Panc1 (cell line): ENCODE results near the gene ZNF664. TPM values are rescaled to one million over a fixed set of nuclear protein-coding genes. Genes with fewer than 3 reads are reported as not detected.

ENCODE experiments used
- ATAC-seq: fragments of 200-7000 bp; cut with Tn5 transposase; 2 replicates; pipeline ENCODE4 v1.9.1; 2020; ENCODE audit warnings: mild to moderate bottlenecking, moderate library complexity
- BruUV-seq: library from RNA; stranded (reverse); fragments of 400-500 nt; replicated peaks from 2 replicates; lab custom pipeline; 2021; lab: Mats Ljungman, UMichigan
- CTCF ChIA-PET: fragments of 300-600 bp; sonication (Branson Sonifier 250); formaldehyde crosslinking; loops from one replicate; lab custom pipeline; 2022; ENCODE audit warnings: antibody characterized with exemption; lab: Charles Lee
- POLR2A ChIA-PET: fragments of 300-600 bp; sonication (Branson Sonifier 250); formaldehyde crosslinking; loops from one replicate; lab custom pipeline; 2022; ENCODE audit warnings: antibody characterized with exemption; lab: Charles Lee
- DNase-seq: peaks from one replicate; pipeline ENCODE4 v3.0.0-alpha.2; 2010; ENCODE audit warnings: low read depth, low spot score
- H3K27ac ChIP-seq: 2 replicates; pipeline ENCODE4 v1.5.1; 2011; ENCODE audit warnings: mild to moderate bottlenecking, low read length, inconsistent platforms
- H3K27me3 ChIP-seq: fragments of 200-500 bp; sonication (Bioruptor generic); 2 replicates; pipeline ENCODE4 v1.6.0; 2014; ENCODE audit warnings: low read length, inconsistent platforms; ENCODE audit not compliant: control insufficient read depth, insufficient read depth
- H3K36me3 ChIP-seq: fragments of 200-500 bp; sonication (Bioruptor generic); 2 replicates; pipeline ENCODE4 v1.5.1; 2014; ENCODE audit warnings: inconsistent platforms, mild to moderate bottlenecking, low read length, moderate library complexity; ENCODE audit not compliant: control insufficient read depth, insufficient read depth
- H3K4me1 ChIP-seq: 2 replicates; pipeline ENCODE4 v1.5.1; 2011; ENCODE audit warnings: inconsistent platforms, mild to moderate bottlenecking, low read length, moderate library complexity; ENCODE audit not compliant: control insufficient read depth, insufficient read depth
- H3K4me3 ChIP-seq, 2 experiments: 2 replicates each; pipeline ENCODE4 v1.5.1; 2011 to 2012; ENCODE audit warnings: low read depth in 2 of 2, low read length in 2 of 2, mild to moderate bottlenecking in 2 of 2, inconsistent platforms in 1 of 2, moderate library complexity in 1 of 2
- H3K9me3 ChIP-seq: fragments of 200-500 bp; sonication (Bioruptor generic); 2 replicates; pipeline ENCODE4 v1.5.1; 2014; ENCODE audit warnings: low read depth, mild to moderate bottlenecking, inconsistent platforms, low read length, moderate library complexity; ENCODE audit not compliant: control insufficient read depth, insufficient read depth
- POLR2AphosphoS5 ChIP-seq: IDR thresholded peaks from 2 replicates; pipeline ENCODE4 v1.6.1; 2012; ENCODE audit warnings: mild to moderate bottlenecking, low read depth, low read length, moderate library complexity
- SIN3A ChIP-seq: IDR thresholded peaks from 2 replicates; pipeline ENCODE4 v1.6.1; 2012; ENCODE audit warnings: low read depth, mild to moderate bottlenecking, low read length, moderate library complexity, borderline replicate concordance; ENCODE audit not compliant: insufficient read depth
- TCF7L2 ChIP-seq: IDR thresholded peaks from 2 replicates; pipeline ENCODE4 v1.6.1; 2011; ENCODE audit warnings: mild to moderate bottlenecking, low read depth, low read length, inconsistent platforms
- in situ Hi-C: cut with HindIII; loops from 2 replicates; pipeline ENCODE4 v1.10.0; 2016; ENCODE audit warnings: low sequenced_read_pairs, low pct_unique_long_range_greater_than_20kb
- intact Hi-C: fragments of 100-400 bp; cut with micrococcal nuclease; formaldehyde crosslinking; loops from one replicate; pipeline ENCODE4 v1.10.0; 2022; ENCODE audit not compliant: unreplicated experiment
- total RNA-seq: library from RNA; stranded (reverse); gene quantifications from one replicate; pipeline ENCODE4 v1.2.1, GENCODE V29; 2021; ENCODE audit not compliant: unreplicated experiment
- TF ChIP-seq, protein P1 (sequence below): fragments of 450-650 bp; IDR thresholded peaks from 2 replicates; pipeline ENCODE4 v1.5.1; 2017; ENCODE audit warnings: mild to moderate bottlenecking
- TF ChIP-seq, protein P2 (sequence below), 2 experiments: IDR thresholded peaks; 2 replicates each; pipeline ENCODE4 v1.6.1; 2011 to 2012; ENCODE audit warnings: low read depth in 2 of 2, control low read depth in 1 of 2, low read length in 1 of 2, mild to moderate bottlenecking in 1 of 2, moderate library complexity in 1 of 2; ENCODE audit not compliant: insufficient read depth in 1 of 2

ZNF664 gene
- total RNA-seq, 1 experiment from 2014 or later = 115 TPM

DNA sequence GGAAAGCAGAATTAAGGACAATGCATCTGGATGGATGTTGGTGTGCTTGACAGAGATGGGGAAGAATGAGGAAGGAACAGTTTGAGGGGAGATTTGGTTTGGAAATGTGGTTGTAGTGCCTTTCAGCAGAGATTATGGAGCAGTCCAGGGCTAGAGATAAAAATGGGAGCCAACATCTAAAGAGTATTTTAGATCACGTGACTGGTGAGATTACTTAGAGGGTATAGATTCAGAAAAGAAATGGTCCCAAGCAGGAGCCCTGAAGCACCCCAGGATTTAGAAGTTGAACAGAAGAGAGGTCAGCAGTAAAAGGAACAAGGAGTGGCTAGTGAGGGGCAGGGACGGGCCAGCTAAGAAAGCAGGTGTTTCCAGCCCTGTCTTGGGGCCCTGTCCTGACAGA lies 29.6 kb downstream of the ZNF664 start:
- no TSS peak for BruUV-seq
- TF ChIP-seq, protein P1, sequence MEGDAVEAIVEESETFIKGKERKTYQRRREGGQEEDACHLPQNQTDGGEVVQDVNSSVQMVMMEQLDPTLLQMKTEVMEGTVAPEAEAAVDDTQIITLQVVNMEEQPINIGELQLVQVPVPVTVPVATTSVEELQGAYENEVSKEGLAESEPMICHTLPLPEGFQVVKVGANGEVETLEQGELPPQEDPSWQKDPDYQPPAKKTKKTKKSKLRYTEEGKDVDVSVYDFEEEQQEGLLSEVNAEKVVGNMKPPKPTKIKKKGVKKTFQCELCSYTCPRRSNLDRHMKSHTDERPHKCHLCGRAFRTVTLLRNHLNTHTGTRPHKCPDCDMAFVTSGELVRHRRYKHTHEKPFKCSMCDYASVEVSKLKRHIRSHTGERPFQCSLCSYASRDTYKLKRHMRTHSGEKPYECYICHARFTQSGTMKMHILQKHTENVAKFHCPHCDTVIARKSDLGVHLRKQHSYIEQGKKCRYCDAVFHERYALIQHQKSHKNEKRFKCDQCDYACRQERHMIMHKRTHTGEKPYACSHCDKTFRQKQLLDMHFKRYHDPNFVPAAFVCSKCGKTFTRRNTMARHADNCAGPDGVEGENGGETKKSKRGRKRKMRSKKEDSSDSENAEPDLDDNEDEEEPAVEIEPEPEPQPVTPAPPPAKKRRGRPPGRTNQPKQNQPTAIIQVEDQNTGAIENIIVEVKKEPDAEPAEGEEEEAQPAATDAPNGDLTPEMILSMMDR = no peak
- TF ChIP-seq, protein P2, sequence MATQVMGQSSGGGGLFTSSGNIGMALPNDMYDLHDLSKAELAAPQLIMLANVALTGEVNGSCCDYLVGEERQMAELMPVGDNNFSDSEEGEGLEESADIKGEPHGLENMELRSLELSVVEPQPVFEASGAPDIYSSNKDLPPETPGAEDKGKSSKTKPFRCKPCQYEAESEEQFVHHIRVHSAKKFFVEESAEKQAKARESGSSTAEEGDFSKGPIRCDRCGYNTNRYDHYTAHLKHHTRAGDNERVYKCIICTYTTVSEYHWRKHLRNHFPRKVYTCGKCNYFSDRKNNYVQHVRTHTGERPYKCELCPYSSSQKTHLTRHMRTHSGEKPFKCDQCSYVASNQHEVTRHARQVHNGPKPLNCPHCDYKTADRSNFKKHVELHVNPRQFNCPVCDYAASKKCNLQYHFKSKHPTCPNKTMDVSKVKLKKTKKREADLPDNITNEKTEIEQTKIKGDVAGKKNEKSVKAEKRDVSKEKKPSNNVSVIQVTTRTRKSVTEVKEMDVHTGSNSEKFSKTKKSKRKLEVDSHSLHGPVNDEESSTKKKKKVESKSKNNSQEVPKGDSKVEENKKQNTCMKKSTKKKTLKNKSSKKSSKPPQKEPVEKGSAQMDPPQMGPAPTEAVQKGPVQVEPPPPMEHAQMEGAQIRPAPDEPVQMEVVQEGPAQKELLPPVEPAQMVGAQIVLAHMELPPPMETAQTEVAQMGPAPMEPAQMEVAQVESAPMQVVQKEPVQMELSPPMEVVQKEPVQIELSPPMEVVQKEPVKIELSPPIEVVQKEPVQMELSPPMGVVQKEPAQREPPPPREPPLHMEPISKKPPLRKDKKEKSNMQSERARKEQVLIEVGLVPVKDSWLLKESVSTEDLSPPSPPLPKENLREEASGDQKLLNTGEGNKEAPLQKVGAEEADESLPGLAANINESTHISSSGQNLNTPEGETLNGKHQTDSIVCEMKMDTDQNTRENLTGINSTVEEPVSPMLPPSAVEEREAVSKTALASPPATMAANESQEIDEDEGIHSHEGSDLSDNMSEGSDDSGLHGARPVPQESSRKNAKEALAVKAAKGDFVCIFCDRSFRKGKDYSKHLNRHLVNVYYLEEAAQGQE (IDR thresholded peaks at IDR 0.05; ENCODE audit: insufficient read depth in 1 of 2, low read depth in 2 of 2, low read length in 1 of 2) = no peak
- no peak for TF ChIP-seq POLR2AphosphoS5
- TF ChIP-seq TCF7L2 = no peak
- TF ChIP-seq SIN3A = no peak
- DNase-seq (no peak), ATAC-seq (no peak)
- Histone ChIP-seq H3K9me3 (no peaks in the 10 kb centered on the region), H3K27me3 (no peaks in the 10 kb centered on the region), H3K4me1 (no peaks in the 10 kb centered on the region), H3K27ac (no peak overlapping the region), H3K4me3 (no peak overlapping the region), H3K36me3 (0 out of 2 replicates have a peak, but pooled peaks cover 3% of the 10 kb centered on the region)
- intact Hi-C loops = no loop called here
- CTCF ChIA-PET = no interaction called here
- in situ Hi-C loops = no loop called here
- POLR2A ChIA-PET = no interaction called here

- H3K4me1 ChIP-seq = no peaks in the 10 kb centered on the region
- H3K9me3 ChIP-seq = no peaks in the 10 kb centered on the region
- DNase-seq = no peak
- POLR2A ChIA-PET = no interaction called here
- TF ChIP-seq, protein P2 (IDR thresholded peaks at IDR 0.05; ENCODE audit: insufficient read depth in 1 of 2, low read depth in 2 of 2, low read length in 1 of 2) = no peak
- TF ChIP-seq TCF7L2 (no peak), SIN3A (no peak)
- no peak overlapping the region for H3K4me3 ChIP-seq
- H3K27ac ChIP-seq = no peak overlapping the region
- H3K27me3 ChIP-seq = no peaks in the 10 kb centered on the region
- BruUV-seq = no TSS peak
- no peak for ATAC-seq
- in situ Hi-C loops (no loop called here), intact Hi-C loops (no loop called here)
- peaks cover 4% of the 10 kb centered on the region; the same call in 1 of the 2 replicates for H3K36me3 ChIP-seq
- CTCF ChIA-PET = no interaction called here
These were observed 31.3 kb downstream of the ZNF664 start for GRCh38 chr12:124004233-124004875.
